Measurements from ENCODE around the gene SHD.

Gene SHD

DNA sequence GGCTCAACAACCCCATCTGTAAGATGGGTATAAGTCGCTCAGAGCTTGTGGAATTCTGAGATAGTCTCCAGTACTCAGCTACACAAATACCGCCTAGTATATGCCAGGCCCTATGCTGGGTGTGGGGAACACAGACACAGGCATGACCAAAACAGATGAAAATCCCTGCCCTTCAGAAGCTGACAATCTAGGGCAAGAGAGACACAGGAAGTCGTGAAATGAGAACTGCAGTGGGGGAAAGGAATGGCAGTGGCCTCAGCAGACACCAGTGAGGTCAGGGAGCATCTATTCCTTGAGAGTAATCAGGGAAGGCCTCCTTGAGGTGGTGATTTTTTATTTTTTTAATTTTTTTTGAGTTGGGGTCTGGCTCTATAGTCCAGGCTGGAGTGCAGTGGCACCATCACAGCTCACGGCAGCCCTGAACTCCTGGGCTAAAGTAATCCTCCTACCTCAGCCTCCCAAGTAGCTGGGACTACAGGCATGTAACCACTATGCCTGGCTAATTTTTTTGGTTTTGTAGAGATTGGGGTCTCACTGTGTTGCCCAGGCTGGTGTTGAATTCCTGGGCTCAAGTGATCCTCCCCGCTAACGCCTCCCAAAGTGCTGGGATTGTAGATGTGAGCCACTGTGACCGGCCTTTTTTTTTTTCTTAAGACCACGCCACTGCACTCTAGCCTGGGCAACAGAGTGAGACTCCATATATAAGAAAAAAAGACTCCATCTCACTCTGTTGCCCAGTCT, 19.9 kb downstream of the SHD start:
- no peak for DNase-seq (ENCODE audit: low read depth, low spot score)

DNA sequence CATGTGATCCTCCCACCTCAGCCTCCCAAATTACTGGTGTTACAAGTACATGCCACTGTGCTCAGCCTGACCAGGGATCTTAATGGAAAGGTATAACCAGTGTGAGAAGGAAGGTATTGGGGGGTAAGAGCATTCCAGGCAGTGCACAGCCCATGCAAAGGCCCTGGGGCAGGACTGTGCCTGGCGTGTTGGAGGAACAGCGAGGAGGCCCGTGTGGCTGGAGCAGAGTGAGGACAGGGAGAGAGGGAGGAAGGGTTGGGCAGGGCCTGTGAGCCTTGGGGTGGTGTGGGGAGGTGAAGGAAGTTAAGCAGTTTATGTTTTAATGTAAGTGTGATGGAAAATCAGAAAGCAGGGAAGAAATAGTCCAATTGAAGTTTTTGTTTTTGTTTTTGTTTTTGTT, 21.5 kb downstream of the SHD start:
- no peak for DNase-seq (ENCODE audit: low read depth, low spot score)

DNA sequence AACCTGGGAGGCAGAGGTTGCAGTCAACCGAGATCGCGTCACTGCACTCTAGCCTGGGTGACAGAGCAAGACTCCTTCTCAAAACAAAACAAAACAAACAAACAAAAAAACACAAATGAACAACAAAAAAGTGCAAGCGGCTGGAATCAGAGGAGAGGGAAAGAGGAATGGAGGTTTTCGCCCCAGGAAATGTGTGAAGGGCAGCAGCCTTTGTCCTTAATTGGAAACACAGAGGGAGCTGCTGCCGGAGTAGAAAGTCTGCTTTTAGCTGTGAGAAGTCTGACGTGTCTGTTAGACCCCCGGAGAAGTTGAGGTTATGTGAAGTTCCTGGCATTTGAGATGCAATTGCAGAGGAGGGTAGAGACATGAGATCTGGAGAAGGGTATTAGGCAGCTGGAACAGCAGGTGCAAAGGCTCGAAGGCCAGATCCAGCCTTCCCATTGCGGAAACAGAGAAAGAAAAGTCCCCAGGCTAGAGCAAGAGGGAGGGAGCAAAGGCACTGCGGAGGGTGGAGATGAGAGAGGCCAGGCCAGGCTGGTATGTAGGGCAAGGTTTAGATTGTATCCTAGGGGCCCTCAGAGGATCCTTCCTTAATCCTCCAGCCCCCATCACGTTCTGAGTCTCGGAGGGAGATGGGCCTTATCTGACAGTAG, 22.6 kb downstream of the SHD start:
- DNase-seq (ENCODE audit: low read depth, low spot score) = no peak

DNA sequence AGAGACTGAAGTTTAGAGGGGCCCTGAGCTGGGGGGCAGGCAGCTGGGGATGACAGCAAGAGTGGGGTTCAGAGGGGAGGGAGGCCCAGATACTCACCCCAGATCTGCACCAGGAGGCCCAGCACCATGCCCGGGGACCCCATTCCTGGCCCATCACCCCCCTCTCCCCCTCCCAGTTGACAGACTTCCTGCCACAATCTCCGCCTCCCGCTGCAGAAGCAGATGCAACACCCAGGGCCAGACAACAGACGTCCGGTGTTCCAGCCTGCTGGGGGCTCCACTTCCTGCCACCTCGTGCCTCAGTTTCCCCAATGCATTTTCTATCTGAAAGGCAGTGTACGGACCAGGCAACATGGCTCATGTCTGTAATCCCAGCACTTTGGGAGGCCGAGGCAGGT, 23.2 kb downstream of the SHD start, which contains the start of gene TMIGD2:
Gene TMIGD2, minus strand, starts transcription at position 147 of the 398 bp plus-strand sequence. Its CDS starts 4 bp downstream, at position 143.
- DNase-seq (ENCODE audit: low read depth, low spot score) = no peak

DNA sequence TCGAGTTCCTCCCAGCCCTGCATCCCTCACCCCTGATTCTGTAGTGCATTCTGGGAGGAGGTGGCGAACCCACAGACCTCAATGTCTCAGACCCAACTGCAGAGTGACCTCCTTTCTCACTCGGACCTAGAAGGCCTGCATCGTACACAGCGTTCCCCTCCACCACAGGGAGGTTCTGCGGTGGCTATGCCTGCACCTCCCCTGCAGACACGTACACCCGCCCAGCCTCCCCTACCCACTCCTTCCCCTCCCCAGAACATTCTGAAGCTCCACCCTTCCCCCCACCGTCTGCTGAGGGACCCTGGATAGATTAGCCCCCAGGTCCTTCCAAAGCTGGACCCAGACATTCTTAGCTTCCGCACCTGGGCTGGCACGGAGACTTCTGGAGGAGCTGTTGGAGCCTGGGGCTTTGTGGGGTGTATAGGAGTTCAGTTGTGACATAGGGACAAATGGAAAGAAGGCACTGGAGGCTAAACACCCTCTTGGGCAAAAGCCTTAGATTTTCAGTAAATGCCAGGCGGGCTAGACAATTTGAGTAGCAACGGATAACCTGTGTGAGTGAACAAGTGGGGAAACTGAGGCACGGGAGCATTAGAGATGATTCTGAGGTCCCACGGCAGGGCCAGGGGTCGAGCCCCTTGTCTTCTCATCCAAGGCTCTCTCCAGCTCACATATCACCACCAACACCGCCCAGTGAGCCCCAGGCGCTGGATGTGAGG, 24.9 kb downstream of the SHD start:
- no peak for DNase-seq (ENCODE audit: low read depth, low spot score)

DNA sequence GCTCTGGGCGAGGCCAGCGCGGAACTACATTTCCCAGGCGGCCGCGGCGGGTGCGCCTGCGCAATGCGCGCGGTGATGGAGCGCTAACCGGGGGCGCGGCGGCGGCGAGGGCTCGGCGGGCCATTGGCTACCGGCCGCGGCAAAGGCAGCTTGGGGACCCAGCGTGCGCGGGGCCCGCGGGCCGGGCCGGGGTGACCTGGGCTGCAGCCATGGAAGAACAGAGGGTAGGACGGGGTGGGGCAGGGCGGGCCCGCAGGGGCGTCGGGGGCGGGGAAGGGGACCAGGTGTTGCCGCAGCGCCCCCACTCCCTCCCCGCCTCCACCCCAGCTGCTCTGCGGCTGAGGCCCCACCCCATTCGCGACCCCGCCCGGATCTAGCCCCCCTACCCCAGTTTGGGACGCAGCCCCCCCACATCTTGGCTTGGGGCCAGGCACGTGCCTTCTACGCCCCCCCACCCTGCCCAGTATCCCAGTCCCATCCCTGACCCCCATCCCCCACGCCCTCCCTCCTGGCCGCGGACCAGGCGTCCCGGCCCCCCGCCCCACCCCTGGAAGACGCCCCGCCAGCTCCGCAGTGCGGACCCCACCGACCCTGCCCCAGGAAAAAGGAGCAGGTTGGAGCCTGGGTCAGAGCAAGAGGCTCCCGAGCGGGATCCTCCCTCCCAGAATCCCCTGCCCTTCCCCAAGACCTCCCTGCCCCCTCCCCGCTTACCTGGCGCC, 25.6 kb downstream of the SHD start, which contains the start of gene FSD1:
Gene FSD1, plus strand, starts transcription at position 61 of the 719 bp plus-strand sequence. Its CDS starts 149 bp downstream, at position 210.
- no peak for DNase-seq (ENCODE audit: low read depth, low spot score)

DNA sequence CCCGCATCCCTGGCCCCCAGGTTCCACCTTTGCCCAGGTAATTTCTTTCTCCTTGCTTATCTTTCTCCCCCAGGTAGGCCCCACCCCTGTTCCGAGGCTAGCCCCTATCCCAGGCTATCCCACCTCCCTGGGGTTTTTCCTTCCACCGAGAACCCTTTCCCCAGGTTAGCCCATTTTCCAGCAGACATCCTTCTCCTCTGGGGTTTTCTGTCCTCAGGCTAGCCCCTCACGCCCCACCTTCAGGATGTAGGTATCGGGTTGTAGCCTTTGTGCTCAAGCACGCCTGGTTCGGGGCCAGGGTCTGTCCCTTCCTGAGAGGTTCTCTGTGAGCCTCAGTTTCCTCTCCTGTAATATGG, 26.2 kb downstream of the SHD start:
- DNase-seq (ENCODE audit: low read depth, low spot score) = no peak

DNA sequence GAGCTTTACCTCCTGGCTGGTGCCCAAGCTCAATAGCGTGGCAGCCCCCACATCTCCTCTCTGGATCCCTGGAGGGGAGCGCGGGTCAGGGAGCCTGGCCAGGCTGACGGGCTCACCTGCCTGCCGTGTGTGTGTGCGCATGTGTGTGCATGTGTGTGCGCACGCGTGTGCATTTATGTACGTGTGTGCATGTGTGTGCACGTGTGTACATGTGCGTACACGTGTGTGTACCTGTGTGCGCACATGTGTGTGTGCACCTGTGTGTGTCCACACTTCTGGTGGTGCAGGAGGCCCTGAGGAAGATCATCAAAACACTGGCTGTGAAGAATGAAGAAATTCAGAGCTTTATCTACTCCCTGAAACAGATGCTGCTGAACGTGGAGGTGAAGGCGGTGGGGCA, 26.6 kb downstream of the SHD start:
- DNase-seq (ENCODE audit: low read depth, low spot score) = no peak

DNA sequence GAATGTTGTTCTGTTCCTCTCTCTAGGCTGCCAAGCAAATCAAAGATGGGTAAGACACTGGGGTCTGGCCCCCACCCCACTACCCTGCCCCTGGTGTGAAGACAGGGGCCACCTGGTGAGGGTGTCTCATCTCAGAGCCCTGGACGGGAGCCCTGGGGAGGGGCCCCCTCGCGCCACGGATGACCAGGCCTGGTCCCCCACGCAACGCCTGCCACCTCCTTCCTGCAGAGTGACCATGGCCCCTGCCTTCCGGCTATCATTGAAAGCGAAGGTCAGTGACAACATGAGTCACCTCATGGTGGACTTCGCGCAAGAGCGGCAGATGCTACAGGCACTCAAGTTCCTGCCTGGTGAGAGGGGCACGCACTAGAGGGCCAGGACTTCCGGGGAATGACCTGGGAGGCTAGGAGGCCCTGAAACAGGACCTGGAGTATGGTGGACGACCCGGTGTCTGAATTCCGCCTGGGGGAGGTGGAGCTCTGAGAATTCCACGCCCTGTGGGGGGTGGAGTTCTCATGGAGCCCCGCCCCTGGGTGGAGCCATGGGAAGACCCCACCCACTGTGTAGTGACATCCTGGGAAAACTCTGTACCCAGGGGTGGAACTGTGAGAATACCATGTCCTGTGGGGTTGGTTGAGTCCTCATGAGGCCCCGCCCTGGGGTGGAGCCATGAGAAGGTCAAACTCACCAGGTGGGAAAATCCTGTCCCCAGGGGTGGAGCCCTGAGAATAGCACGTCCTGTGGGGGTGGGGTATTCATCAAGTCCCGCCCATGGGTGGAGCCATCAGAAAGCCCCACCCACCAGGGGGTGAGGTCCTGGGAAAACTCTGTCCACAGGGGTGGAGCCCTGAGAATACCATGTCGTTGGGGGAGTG, 31.4 kb downstream of the SHD start:
- no peak for DNase-seq (ENCODE audit: low read depth, low spot score)

DNA sequence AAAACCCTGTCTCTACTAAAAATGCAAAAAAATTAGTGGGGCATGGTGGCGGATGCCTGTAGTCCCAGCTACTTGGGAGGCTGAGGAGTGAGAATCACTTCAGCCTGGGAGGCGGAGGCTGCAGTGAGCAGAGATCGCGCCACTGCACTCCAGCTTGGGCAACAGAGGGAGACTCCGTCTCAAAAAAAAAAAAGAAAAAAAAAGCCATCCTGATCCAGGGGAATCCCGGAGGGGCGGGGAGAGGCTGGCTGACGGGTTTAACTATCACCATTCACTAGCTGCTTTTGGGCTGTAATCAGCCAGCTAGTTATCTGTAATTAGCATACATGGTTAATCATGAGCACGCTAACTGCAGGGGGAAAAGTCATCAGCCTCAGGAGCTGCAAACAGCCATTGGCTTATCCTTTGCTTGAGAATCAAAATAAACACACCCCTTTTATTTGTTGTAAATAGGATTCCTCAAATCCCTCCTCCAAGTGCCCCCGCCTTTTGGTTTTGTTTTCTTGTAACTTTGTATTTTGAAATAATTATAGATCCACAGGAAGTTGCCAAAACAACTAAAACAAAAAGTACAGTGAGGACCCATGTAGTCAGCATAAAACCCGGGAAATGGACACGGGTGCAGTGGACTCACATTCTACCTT, 34.9 kb downstream of the SHD start:
- DNase-seq (ENCODE audit: low read depth, low spot score) = no peak

DNA sequence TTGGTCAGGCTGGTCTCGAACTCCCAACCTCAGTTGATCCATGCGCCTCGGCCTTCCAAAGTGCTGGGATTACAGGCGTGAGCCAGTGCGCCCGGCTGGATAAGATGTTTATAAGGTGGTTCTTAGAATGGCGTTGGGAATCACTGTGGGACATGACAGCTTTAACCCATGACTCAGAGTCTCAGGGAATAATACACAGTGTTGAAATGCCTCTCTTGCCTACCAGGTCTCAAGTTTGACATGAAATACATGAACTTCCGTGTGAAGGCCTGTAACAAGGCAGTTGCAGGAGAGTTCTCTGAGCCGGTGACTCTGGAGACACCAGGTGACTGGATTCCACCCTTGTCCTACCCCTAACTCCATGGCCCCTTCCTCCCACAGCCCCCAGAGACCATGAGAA, 37.9 kb downstream of the SHD start:
- DNase-seq (ENCODE audit: low read depth, low spot score) = no peak

DNA sequence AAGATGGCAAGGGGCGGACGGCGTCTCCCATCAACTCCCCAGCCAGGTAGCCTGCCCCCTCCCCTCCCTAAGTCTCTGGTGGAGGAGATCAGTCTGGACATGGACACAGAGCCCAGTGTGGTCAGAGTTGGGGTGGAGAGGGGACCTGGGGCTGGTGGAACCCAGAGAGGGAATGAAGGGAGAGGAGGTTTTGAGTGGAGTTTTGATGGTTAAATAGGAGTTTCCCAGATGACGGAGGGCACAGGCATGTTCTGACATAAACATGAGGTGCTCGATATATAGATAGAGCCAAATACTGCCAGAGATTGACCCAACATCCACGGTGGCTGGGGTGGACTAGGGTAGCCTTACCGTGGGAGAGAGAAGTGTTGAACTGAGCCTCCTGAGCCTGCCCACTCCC, 39.4 kb downstream of the SHD start:
- no peak for DNase-seq (ENCODE audit: low read depth, low spot score)

DNA sequence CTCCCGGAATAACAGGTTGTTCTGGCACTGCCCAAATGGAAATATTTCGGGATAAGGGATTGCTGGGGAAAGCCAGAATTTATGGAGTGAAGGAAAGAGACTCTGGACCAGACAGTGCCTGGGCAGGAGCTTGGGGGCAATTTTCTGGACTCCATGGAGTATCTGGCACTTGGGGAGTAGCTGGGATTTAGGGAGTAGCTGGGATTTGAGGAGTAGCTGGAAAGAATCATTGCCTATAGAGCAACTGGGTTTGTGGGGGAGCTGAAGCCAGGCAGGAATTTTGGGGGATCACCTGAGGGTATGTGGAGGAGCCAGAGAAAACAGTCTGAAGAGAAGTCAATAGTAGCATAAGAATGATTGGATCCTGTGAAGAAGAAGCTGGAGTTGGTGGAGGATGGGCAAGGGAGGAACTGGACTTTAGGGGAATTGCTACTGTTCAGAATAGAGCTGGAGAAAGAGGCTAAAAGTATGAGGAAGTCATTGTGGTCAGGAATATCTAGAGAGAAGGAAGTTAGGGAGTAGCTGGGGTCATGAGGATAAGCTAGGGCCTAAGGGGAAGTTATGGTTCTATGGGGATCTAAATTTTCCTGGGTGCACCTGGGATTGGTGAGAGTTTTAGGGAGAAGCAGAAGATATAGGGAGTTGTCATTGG, 40.1 kb downstream of the SHD start:
- DNase-seq (ENCODE audit: low read depth, low spot score) = no peak

DNA sequence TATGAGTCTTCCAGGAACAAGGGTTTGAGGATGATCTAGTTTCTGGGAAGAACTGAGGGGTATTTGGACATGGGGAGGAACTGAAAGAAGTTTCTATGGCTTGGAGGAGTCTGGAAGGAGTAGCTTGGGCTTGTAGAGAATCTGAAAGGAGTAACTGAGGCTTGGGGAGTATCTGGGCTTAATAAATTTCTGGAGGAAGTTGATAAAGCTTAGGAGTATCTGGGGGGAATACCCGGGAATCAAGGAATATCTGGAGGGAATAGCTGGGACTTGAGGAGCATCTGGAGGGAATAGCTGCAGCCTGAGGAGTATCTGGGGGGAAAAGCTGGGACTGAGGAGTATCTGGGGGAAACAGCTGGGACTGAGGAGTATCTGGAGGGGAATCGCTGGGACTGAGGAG, 41.4 kb downstream of the SHD start:
- no peak for DNase-seq (ENCODE audit: low read depth, low spot score)

DNA sequence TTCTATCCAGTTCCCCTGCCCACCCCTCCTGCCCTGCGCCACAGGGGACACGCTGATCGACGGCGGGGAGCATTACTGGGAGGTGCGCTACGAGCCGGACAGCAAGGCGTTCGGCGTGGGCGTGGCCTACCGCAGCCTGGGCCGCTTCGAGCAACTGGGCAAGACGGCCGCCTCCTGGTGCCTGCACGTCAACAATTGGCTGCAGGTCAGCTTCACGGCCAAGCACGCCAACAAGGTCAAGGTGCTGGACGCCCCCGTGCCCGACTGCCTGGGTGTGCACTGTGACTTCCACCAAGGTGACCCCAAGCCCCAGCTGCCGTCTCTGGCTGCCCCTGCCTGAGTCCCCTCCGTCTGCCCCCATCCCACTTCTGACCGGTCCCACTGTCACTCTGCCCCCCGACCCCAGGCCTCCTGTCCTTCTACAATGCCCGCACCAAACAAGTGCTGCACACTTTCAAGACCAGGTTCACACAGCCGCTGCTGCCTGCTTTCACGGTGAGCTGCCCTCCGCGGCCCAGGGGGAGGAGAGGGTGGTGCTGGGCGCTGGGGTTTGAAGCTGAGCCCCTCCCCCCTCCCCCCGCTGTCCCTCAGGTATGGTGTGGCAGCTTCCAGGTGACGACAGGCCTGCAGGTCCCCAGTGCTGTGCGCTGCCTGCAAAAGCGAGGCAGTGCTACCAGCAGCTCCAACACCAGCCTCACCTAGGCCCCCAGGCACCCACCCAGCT, 44.0 kb downstream of the SHD start:
- DNase-seq (ENCODE audit: low read depth, low spot score) = no peak

DNA sequence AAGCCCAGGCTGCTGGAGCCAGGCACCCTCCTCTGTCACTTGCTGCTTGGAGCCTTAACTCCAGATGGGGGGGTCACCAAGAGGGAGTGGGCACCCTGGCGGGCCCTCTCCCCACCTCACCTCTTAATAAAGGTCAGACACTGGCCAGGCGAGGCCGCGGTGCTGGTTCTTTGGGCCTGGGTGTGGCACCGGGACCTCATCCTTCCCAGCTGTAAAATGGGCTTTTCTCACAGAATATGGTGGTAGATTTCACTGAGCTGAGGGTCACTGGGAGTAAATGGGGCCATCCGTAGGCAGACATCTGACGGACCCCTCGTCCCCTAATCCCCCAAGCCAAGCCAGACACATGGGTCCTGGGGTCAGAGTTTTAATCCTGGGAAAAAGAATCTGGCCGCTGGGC, 44.6 kb downstream of the SHD start:
- no peak for DNase-seq (ENCODE audit: low read depth, low spot score)

DNA sequence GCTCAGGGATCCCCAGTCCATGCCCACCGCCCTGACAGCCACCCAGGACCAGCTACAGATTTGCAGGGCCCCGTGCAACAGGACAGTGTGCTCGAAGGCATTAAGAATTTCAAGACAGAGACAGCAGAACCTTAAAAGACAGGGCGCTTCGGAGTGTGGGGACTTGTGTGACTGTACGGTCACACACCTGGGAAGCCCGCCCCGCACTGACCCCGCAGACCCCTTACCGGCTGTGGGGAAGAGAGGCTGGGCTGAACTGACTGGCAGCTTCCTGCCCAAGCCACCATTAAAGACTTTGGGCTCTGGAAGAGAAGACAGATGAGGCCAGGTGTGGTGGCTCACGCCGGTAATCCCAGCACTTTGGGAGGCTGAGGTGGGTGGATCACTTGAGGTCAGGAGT, 45.2 kb downstream of the SHD start:
- DNase-seq (ENCODE audit: low read depth, low spot score) = no peak

DNA sequence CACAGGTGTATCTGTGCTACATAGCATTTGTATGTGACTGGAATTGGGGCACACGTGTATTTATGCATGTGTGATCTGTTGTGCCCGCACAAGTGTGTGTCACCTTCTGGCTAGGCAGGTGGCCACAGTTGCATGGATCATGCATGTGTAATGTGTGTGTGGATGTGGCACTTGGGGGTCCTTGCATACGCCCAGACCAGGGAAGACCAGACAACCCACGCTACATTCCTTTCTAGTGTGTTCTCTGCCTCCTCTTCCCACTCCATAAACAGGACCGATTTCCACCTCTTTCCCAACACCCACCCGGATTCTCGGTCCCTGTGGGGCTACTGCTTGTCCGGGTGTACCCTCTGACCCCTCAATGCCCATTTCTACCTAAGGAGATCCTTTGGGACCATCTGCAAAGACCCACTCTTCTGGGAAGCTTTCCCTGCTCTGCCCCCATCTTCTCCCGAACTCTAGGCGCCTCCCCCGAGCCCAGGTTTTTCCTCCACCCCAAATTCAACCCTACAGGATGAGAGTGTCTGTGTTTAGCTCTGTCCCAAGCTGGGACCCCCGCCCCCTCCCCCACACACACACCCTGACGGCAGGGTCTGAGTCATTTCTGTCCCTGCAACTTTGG, 47.3 kb downstream of the SHD start:
- no peak for DNase-seq (ENCODE audit: low read depth, low spot score)

DNA sequence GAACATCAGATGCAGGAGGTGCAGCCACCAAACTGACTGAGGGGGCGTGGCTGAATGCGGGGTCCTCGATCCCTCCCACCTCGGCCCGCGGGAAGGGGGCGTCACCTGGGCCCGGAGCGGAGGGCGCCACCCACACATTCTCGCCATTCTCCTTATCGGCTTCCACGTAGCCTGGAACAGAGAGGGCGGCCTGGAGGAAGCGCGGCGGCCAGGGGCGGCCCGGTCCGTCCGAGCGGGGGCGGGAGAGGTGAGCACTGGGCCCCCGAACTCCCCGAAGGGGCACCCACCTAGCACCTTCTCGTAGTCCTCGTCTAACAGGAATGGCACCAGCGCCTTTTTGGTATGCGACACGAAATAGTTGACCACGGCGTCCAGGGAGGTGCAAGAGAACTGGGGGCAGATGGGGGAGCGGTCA, 47.8 kb downstream of the SHD start:
- no peak for DNase-seq (ENCODE audit: low read depth, low spot score)

All from smooth muscle cell of the brain vasculature (primary cell).